GM10248 (cell line): ENCODE results near the gene SRGAP2C.
"Not testable (repeated sequence)": the region's sequence is repeated elsewhere in the genome, so short reads cannot be mapped to it uniquely, and the experiment has no call there.

Experiments used
- CTCF ChIA-PET: fragments of 300-600 bp; sonication (Branson Sonifier 250); formaldehyde crosslinking; extraction: SDS; loops from one replicate; lab custom pipeline; 2021; ENCODE audit warnings: antibody characterized with exemption; lab: Yijun Ruan, JAX
- POLR2A ChIA-PET: fragments of 350-650 bp; sonication (Branson Sonifier 250); formaldehyde crosslinking; extraction: SDS; loops from one replicate; lab custom pipeline; 2020; ENCODE audit warnings: antibody characterized with exemption; lab: Yijun Ruan, JAX
- DNase-seq: peaks from one replicate; pipeline ENCODE4 v3.0.0; 2012; ENCODE audit errors: extremely low spot score

The SRGAP2C gene

GRCh38 chr1:121298529-121298928, 113.8 kb downstream of the SRGAP2C start:
- DNase-seq, POLR2A ChIA-PET, CTCF ChIA-PET: not testable (repeated sequence)

- DNase-seq, POLR2A ChIA-PET, CTCF ChIA-PET: not testable (repeated sequence)
These were observed 114.9 kb downstream of the SRGAP2C start for GRCh38 chr1:121299514-121300149.

GRCh38 chr1:121301876-121302275, 117.1 kb downstream of the SRGAP2C start:
- POLR2A ChIA-PET, CTCF ChIA-PET, DNase-seq: not testable (repeated sequence)

GRCh38 chr1:121307759-121308158, 123.0 kb downstream of the SRGAP2C start:
- POLR2A ChIA-PET, DNase-seq, CTCF ChIA-PET: not testable (repeated sequence)

- CTCF ChIA-PET, POLR2A ChIA-PET, DNase-seq: not testable (repeated sequence)
These were observed 130.7 kb downstream of the SRGAP2C start for GRCh38 chr1:121315509-121315908.

- DNase-seq, CTCF ChIA-PET, POLR2A ChIA-PET: not testable (repeated sequence)
These were observed 131.3 kb downstream of the SRGAP2C start for GRCh38 chr1:121316081-121316480.

GRCh38 chr1:121317491-121318468, 133.0 kb downstream of the SRGAP2C start:
- DNase-seq, CTCF ChIA-PET, POLR2A ChIA-PET: not testable (repeated sequence)

GRCh38 chr1:121318687-121319086, 133.9 kb downstream of the SRGAP2C start:
- CTCF ChIA-PET, POLR2A ChIA-PET, DNase-seq: not testable (repeated sequence)

GRCh38 chr1:121321660-121322059, 136.9 kb downstream of the SRGAP2C start:
- POLR2A ChIA-PET, DNase-seq: not testable (repeated sequence)

GRCh38 chr1:121324726-121325125, 140.0 kb downstream of the SRGAP2C start:
- POLR2A ChIA-PET, DNase-seq, CTCF ChIA-PET: not testable (repeated sequence)

More at GRCh38 chr1:121321660-121322059, 136.9 kb downstream of the SRGAP2C start:
- CTCF ChIA-PET = not testable (repeated sequence)

- DNase-seq, CTCF ChIA-PET, POLR2A ChIA-PET: not testable (repeated sequence)
These were observed 147.4 kb downstream of the SRGAP2C start for GRCh38 chr1:121332141-121332540.

GRCh38 chr1:121332599-121333562, 148.1 kb downstream of the SRGAP2C start:
- CTCF ChIA-PET, POLR2A ChIA-PET: not testable (repeated sequence)

GRCh38 chr1:121337958-121338357, 153.2 kb downstream of the SRGAP2C start:
- DNase-seq, CTCF ChIA-PET, POLR2A ChIA-PET: not testable (repeated sequence)

More at GRCh38 chr1:121332599-121333562, 148.1 kb downstream of the SRGAP2C start:
- not testable (repeated sequence) for DNase-seq

GRCh38 chr1:121339611-121340010, 154.8 kb downstream of the SRGAP2C start:
- POLR2A ChIA-PET, CTCF ChIA-PET, DNase-seq: not testable (repeated sequence)

GRCh38 chr1:121343311-121343906, 158.6 kb downstream of the SRGAP2C start:
- POLR2A ChIA-PET, DNase-seq: not testable (repeated sequence)

GRCh38 chr1:121344355-121344754, 159.6 kb downstream of the SRGAP2C start:
- POLR2A ChIA-PET, CTCF ChIA-PET, DNase-seq: not testable (repeated sequence)

More at GRCh38 chr1:121343311-121343906, 158.6 kb downstream of the SRGAP2C start:
- CTCF ChIA-PET = not testable (repeated sequence)

- POLR2A ChIA-PET, CTCF ChIA-PET, DNase-seq: not testable (repeated sequence)
These were observed 161.9 kb downstream of the SRGAP2C start for GRCh38 chr1:121346654-121347053.
